CD14-positive monocyte (primary cell): ENCODE results near the gene PPP1R9B. TPM values are rescaled to one million over a fixed set of nuclear protein-coding genes. Genes with fewer than 3 reads are reported as not detected.

Experiments used
- DNase-seq, 3 donors: peaks; one replicate each; pipeline ENCODE4 v3.0.0-alpha.2; 2011 to 2022
- H2AFZ ChIP-seq: 2 replicates; pipeline ENCODE4 v1.6.0; 2012; ENCODE audit warnings: mild to moderate bottlenecking, low read depth, low read length, inconsistent platforms; ENCODE audit not compliant: insufficient read depth, poor library complexity, severe bottlenecking
- H3K27ac ChIP-seq, 2 donors: 1 replicate in 1 of 2; 2 replicates in 1 of 2; pipeline ENCODE4 v1.5.1; 2012 to 2013; ENCODE audit warnings: low read length in 2 of 2, control low read depth in 1 of 2, inconsistent platforms in 1 of 2, low read depth in 1 of 2, mild to moderate bottlenecking in 1 of 2
- H3K27me3 ChIP-seq, 2 donors: one replicate each; pipeline versions ENCODE4 v1.6.0 to v1.6.1; 2011 to 2013; ENCODE audit warnings: low read length in 2 of 2; ENCODE audit not compliant: control insufficient read depth in 2 of 2, insufficient read depth in 2 of 2
- H3K36me3 ChIP-seq, 2 donors: replicated peaks in 1 of 2; 1 replicate in 1 of 2; 2 replicates in 1 of 2; pipeline versions ENCODE4 v1.5.1 to v1.6.1; 2012 to 2013; ENCODE audit warnings: low read length in 2 of 2, control low read depth in 1 of 2, inconsistent platforms in 1 of 2, mild to moderate bottlenecking in 1 of 2; ENCODE audit not compliant: insufficient read depth in 2 of 2, control insufficient read depth in 1 of 2
- H3K4me1 ChIP-seq, 2 donors: 1 replicate in 1 of 2; 2 replicates in 1 of 2; pipeline versions ENCODE4 v1.5.1 to v1.6.1; 2012 to 2013; ENCODE audit warnings: low read length in 2 of 2, control low read depth in 1 of 2, inconsistent platforms in 1 of 2, mild to moderate bottlenecking in 1 of 2, moderate library complexity in 1 of 2; ENCODE audit not compliant: insufficient read depth in 2 of 2, control insufficient read depth in 1 of 2
- H3K4me2 ChIP-seq: replicated peaks from 2 replicates; pipeline ENCODE3; 2012; ENCODE audit warnings: low read length, moderate library complexity, mild to moderate bottlenecking; ENCODE audit not compliant: poor library complexity, severe bottlenecking; ENCODE audit errors: extremely low read depth
- H3K4me3 ChIP-seq, 3 experiments: fragments of 200-600 bp in 1 of 3; sonication (generic) in 1 of 3; replicated peaks in 1 of 3; 1 replicate in 2 of 3; 2 replicates in 1 of 3; pipeline ENCODE4 v1.5.1; 2011 to 2013; ENCODE audit warnings: low read length in 3 of 3, mild to moderate bottlenecking in 3 of 3, control low read depth in 2 of 3, low read depth in 2 of 3, inconsistent platforms in 1 of 3, moderate library complexity in 1 of 3
- H3K79me2 ChIP-seq: 2 replicates; pipeline ENCODE4 v1.6.0; 2012; ENCODE audit warnings: mild to moderate bottlenecking, control low read depth, inconsistent platforms, low read length, moderate library complexity; ENCODE audit not compliant: insufficient read depth
- H3K9ac ChIP-seq: 2 replicates; pipeline ENCODE4 v1.6.0; 2017; ENCODE audit warnings: low read length, mild to moderate bottlenecking; ENCODE audit not compliant: insufficient read depth, poor library complexity, severe bottlenecking
- H3K9me3 ChIP-seq, 2 donors: replicated peaks in 1 of 2; 1 replicate in 1 of 2; 2 replicates in 1 of 2; pipeline versions ENCODE4 v1.5.1 to v1.6.1; 2012 to 2013; ENCODE audit warnings: low read length in 2 of 2, control low read depth in 1 of 2; ENCODE audit not compliant: control insufficient read depth in 1 of 2, insufficient read depth in 1 of 2
- H4K20me1 ChIP-seq: 2 replicates; pipeline ENCODE4 v1.6.0; 2012; ENCODE audit warnings: mild to moderate bottlenecking, low read length, control low read depth, moderate library complexity; ENCODE audit not compliant: insufficient read depth
- H3K27ac Mint-ChIP-seq, 7 donors: one replicate each; pipeline ENCODE4 v1.8.0; 2020; ENCODE audit warnings: mild to moderate bottlenecking in 7 of 7, mixed read lengths in 7 of 7, moderate library complexity in 6 of 7, inconsistent platforms in 2 of 7
- H3K27me3 Mint-ChIP-seq, 3 donors: one replicate each; pipeline ENCODE4 v1.8.0; 2021 to 2022; ENCODE audit warnings: low read depth in 3 of 3, mild to moderate bottlenecking in 3 of 3, mixed read lengths in 3 of 3, moderate library complexity in 3 of 3, inconsistent platforms in 1 of 3
- H3K36me3 Mint-ChIP-seq, 2 donors: one replicate each; pipeline ENCODE4 v1.8.0; 2020; ENCODE audit warnings: mixed read lengths in 2 of 2, inconsistent platforms in 1 of 2, mild to moderate bottlenecking in 1 of 2
- H3K4me1 Mint-ChIP-seq: one replicate; pipeline ENCODE4 v1.8.0; 2020; ENCODE audit warnings: mild to moderate bottlenecking, mixed read lengths
- H3K4me3 Mint-ChIP-seq, 2 donors: one replicate each; pipeline ENCODE4 v1.8.0; 2020; ENCODE audit warnings: mild to moderate bottlenecking in 2 of 2, mixed read lengths in 2 of 2, moderate library complexity in 1 of 2
- H3K9me3 Mint-ChIP-seq, 7 donors: one replicate each; pipeline ENCODE4 v1.8.0; 2020 to 2022; ENCODE audit warnings: mixed read lengths in 7 of 7, mild to moderate bottlenecking in 6 of 7, moderate library complexity in 6 of 7, inconsistent platforms in 2 of 7
- WGBS: methylation state at CpG from one replicate; pipeline ENCODE4 v1.1.5; 2013; ENCODE audit warnings: missing lambda C conversion rate; ENCODE audit not compliant: insufficient coverage; 5-methylcytosine and 5-hydroxymethylcytosine counted together
- intact Hi-C, 2 donors: fragments of 100-400 bp; cut with micrococcal nuclease; formaldehyde crosslinking; loops; one replicate each; pipeline versions ENCODE4 v1.15.0 to v1.15.1; 2023
- polyA plus RNA-seq, 3 donors: library from polyadenylated mRNA; depleted of rRNA in 1 of 3; unstranded in 2 of 3; stranded (reverse) in 1 of 3; fragments of 300-500 nt in 2 of 3; fragments of >200 nt in 1 of 3; fragmentation: Illumina TruSeq in 2 of 3; gene quantifications; 1 replicate in 2 of 3; 2 replicates in 1 of 3; pipeline ENCODE4 v1.2.3, GENCODE V29; 2012 to 2021
- TF ChIP-seq, protein P1 (sequence below): fragments of 200-600 bp; IDR thresholded peaks from one replicate; pipeline ENCODE4 v1.8.0; 2022; ENCODE audit warnings: antibody characterized with exemption, mild to moderate bottlenecking

The PPP1R9B gene
- polyA plus RNA-seq, 3 donors: 0.61 to 86.9 (median 1.3) TPM

DNA sequence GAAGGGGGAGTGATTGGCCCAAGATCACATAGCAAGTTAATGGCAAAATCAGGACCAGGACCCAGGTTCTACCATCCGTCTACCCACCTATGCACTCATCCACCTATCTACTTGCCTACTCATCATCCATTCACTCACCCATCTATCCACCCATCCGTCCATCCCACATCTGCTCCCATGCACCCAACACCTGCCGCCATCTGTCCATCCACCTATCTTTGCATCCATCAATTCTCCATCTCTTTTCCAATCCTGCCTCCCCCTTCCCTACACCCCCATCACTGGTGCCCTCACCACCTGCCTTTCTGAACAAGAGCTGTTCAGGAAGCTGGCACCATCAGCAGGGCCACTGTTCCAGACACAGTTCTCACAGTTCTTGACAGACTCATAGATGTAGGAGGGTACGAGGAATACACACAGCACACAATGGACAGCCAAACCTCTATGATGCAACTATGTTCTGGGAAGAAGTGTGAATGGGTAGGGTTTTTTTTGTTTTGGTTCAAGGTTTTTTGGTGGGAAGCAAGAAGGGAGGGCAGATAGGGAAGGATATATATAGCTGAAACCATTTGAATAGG is 25.0 kb downstream of the PPP1R9B start:
- Histone ChIP-seq H3K4me2 (no peak overlapping the region), H2AFZ (no peak overlapping the region), H3K27ac (no peak overlapping the region), H3K79me2 (no peaks in the 10 kb centered on the region), H3K9ac (no peak overlapping the region), H3K36me3 (no peaks in the 10 kb centered on the region), H4K20me1 (peaks cover under 1% of the 10 kb centered on the region), H3K4me3 (no peak overlapping the region), H3K9me3 (peaks cover 3 to 13% of the 10 kb centered on the region in 2 donors), H3K27me3 (peaks cover 32 to 60% of the 10 kb centered on the region in 2 donors), H3K4me1 (peaks cover 24 to 32% of the 10 kb centered on the region in 2 donors)
- Mint-ChIP-seq H3K4me3 (peak overlapping the region in 1 of 2 donors; percentile 32), H3K27me3 (peaks cover 79 to 85% (median 79%) of the 10 kb centered on the region in 3 donors), H3K9me3 (peaks cover 2 to 23% (median 14%) of the 10 kb centered on the region in 7 donors), H3K36me3 (peaks cover 6 to 7% of the 10 kb centered on the region in 2 donors), H3K4me1 (peaks cover 29% of the 10 kb centered on the region), H3K27ac (no peak overlapping the region)
- intact Hi-C loops: no loop called here
- DNase-seq: no peak
- TF ChIP-seq, protein P1, sequence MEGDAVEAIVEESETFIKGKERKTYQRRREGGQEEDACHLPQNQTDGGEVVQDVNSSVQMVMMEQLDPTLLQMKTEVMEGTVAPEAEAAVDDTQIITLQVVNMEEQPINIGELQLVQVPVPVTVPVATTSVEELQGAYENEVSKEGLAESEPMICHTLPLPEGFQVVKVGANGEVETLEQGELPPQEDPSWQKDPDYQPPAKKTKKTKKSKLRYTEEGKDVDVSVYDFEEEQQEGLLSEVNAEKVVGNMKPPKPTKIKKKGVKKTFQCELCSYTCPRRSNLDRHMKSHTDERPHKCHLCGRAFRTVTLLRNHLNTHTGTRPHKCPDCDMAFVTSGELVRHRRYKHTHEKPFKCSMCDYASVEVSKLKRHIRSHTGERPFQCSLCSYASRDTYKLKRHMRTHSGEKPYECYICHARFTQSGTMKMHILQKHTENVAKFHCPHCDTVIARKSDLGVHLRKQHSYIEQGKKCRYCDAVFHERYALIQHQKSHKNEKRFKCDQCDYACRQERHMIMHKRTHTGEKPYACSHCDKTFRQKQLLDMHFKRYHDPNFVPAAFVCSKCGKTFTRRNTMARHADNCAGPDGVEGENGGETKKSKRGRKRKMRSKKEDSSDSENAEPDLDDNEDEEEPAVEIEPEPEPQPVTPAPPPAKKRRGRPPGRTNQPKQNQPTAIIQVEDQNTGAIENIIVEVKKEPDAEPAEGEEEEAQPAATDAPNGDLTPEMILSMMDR: no peak
- WGBS: 96% methylated on average over 3 of the region's 4 CpGs

DNA sequence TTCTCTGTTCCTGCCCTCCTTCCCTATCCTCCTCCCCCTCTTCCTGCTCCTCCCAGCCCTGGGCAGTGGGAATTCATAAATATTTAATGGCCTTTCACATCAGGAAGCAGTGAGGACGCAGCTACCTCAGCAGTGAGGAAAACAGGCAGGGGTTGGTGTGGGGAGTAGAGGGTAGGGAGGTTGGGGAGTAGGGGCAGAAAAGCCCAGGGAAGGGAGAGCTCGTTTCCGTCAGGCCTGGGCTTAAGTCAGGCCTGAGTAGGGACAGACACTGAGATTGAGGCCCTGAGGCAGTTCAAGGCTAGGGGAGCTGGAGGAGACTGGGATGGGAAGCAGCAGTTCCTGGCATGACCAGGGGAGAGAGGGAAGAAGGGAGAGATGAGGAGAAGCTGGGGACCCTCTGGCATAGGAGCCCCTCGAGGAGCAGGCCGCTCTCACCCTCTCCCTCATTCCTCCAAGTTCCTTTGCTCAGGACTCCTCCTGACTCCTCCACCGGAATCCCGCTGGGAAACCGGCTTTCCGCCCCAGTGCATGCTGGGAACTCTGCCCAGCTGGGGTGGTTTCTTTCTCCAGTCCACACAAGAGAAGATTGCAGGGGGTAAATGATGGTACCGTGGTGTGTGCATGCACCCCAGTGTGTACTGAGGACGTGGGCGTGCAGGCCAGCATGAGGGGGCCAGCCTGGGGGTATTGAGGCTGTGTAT is 26.7 kb downstream of the PPP1R9B start:
- Mint-ChIP-seq H3K27ac (peak overlapping the region in 1 of 7 donors; percentile 37), H3K4me1 (peaks cover 20% of the 10 kb centered on the region), H3K27me3 (peaks cover 83 to 87% (median 84%) of the 10 kb centered on the region in 3 donors), H3K4me3 (peak overlapping the region in 1 of 2 donors; percentile 54), H3K36me3 (peaks cover 5 to 7% of the 10 kb centered on the region in 2 donors), H3K9me3 (peaks cover 2 to 18% (median 11%) of the 10 kb centered on the region in 7 donors)
- H3K4me1 ChIP-seq: peaks cover 13 to 16% of the 10 kb centered on the region in 2 donors
- no peak overlapping the region for H2AFZ ChIP-seq
- peaks cover 3 to 10% of the 10 kb centered on the region in 2 donors for H3K9me3 ChIP-seq
- no peaks in the 10 kb centered on the region for H3K79me2 ChIP-seq
- H3K27me3 ChIP-seq: peaks cover 32 to 62% of the 10 kb centered on the region in 2 donors
- no peak overlapping the region for H3K9ac ChIP-seq
- no peak overlapping the region for H3K4me2 ChIP-seq
- WGBS: 86% methylated on average over 4 of the region's 12 CpGs
- H4K20me1 ChIP-seq: no peaks in the 10 kb centered on the region
- DNase-seq: no peak
- H3K27ac ChIP-seq: no peak overlapping the region
- no peaks in the 10 kb centered on the region for H3K36me3 ChIP-seq
- intact Hi-C loops: no loop called here
- TF ChIP-seq, protein P1: no peak
- H3K4me3 ChIP-seq: no peak overlapping the region
